NCI-H2107 treated with DMSO at 0.1 percent for 48 hours (cell line): Measurements from ENCODE around the gene HSDL1.
A peak's percentile ranks its signal among the peaks of the same experiment; 100 is the strongest.

ENCODE experiments used
- DNase-seq: peaks from one replicate; lab custom pipeline; 2025; ENCODE audit not compliant: unreplicated experiment; lab: John Stamatoyannopoulos, UW

Gene HSDL1

DNA sequence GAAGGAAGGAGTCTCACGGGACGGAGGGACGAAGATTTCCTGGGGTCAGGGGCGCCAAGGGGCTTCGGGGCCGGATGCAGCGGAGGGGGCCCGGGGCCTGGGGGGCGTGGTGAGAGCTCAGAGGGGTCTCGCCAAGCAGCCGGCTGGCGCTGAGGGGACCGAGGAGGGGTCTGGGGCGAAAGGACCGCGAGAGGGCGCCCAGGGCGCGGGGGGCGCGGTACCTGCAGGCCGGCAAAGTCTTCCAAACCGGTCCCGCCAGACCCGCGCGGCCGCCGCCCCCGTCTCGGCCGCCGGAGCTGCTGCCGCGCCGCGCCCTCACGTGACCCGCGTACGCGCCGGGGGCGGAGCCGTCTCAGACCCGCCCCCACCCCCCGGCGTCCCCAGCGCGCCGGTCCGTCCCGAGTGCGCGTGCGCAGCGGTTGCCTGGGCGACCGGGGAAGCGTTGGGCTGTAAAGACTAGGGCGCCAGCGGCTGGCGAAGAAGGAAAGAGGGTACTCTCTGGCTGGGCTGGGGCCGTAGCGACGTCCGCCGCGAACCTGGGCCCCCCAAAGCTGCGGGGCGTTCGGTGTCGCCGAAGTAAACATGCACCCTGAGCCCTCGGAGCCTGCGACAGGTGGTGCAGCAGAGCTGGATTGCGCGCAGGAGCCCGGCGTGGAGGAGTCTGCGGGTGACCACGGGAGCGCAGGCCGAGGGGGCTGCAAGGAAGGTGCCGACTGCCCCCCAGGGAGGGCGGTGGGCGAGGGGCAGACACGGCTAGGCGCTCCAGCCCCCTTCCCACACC, at the start of gene HSDL1, which contains the start of gene DNAAF1:
HSDL1 (minus strand) TSS at position 319 of the 781 bp plus-strand sequence. CDS start 13,856 bp downstream, outside the sequence.
DNAAF1 (plus strand) TSS at position 450 of the 781 bp plus-strand sequence; CDS start at position 583, 133 bp downstream.
- peak; percentile 64 for DNase-seq

DNA sequence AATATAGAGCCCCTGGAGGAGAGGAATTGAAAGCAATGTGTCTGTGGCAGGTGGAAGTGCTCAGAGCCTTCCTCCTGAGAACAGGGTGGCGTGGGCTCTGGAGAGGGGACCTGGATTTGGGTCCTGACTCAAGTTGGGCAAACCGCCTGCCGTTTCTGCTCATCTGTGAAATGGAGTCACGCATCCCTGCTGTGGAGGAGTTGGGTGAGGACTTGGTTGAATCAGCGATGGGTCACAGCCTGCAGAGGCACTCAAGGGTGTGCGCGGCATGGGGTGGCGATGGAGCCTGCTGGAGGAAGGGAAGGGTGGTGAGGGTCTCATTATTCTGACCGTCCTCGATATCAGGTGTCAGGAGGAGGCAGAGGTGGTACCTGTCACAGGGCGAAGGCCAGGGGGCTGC, 49.0 kb upstream of the HSDL1 start:
- DNase-seq = no peak

DNA sequence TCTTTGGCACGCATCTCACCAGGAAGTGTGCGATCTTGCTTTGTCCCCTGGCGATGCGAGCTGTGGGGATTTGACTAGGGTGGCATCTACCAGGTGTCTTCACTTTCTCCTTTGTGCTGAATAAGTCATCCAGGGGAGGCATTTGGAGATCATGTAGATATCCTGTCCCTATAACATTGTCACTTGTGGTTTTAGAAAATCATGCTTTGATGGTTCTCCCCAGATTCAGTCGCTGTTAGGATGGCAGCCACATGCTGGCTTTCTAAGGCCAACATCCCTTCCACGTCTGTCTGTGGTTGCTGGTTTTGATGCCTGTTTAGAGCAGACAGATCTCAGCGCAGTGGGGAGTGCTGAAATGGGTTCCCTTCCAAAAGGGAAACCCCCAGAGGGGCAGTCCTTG, 48.5 kb upstream of the HSDL1 start:
- DNase-seq = no peak

DNA sequence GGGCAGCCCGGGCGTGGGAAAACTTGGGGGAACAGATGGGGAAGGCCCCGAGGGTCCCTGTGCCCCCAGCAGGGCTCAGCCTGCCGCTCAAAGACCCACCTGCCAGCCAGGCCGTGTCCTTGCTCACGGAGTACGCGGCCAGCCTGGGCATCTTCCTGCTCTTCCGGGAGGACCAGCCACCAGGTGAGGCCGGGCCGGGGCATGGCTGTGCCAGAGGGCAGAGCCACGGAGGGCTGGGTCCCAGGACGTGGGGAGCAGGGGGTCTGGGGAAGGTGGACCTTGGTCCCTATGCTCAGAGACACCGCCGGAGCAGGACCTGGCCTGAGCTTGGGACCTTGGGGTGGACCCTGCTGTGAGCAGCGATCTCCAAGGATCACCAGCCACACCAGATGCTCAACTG, 46.5 kb upstream of the HSDL1 start:
- DNase-seq = no peak

DNA sequence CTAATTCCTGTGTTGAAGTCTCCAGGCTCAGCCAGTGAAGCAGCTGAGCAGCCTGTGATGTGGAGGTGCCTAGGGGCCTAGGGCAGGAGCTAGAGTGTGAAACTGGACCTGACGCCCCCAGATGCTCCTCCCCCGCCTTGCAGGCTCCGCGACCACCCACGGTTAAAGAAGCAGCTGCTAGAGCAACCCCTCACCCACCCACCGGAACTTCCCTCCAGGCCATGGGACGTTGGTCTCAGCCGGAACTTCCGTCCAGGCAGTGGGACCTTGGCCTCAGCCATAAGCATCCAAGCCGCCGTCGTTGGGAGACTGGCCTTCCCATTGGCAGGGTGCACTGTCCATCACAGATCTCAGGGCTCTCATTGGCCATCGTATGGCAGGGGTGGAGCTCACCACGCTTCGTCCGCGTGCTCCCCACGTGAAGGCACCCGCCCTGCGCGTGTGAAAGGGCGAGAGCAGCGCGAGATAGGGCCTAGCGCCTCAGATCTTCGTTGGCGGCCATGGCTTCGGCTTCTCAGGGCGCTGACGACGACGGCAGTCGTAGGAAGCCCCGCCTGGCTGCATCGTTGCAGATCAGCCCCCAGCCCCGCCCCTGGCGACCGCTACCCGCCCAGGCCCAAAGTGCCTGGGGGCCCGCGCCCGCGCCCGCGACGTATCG, 45.9 kb upstream of the HSDL1 start, which contains the start of gene ADAD2:
ADAD2 (plus strand) TSS at position 427 of the 658 bp plus-strand sequence; CDS start at position 501, 74 bp downstream.
- no peak for DNase-seq

DNA sequence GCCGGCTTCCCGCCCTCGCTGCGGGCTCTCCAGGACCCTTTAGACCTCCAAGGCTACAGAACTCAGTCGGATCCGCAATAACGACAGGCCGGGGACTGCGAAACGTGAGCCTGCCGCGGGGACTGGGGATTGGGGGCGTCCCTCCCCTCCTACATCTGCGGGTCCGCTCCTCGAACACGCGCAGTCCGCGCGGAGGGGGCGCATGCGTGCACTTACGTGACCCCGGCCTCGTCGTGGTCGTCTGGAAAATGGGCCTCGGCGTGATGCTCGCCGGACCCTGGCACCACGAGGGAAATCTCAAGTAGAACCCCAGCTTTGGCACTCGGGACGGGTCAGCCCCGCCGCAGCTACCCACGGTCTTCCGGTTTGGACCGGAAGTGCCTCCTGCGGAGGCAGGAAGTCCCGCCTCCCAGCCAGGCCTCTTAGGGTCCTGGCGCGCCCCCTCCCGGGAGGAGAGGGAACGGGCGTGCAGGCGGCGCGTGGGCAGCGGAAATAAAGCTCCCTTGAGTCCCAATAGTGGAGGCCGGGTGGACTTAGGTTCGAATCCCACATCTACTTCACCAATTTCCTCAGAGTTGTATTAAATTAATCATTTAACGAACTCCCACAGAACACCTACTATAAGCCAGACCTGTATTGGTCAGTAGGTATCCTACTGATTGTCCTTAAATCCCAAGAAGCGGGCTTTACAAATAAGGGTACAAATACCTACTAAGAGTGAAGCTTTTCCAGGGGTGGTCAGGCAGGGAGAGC, 41.9 kb upstream of the HSDL1 start, which contains the start of gene TAF1C:
TAF1C (minus strand) TSS at position 373 of the 753 bp plus-strand sequence. CDS start 2,069 bp downstream, outside the sequence.
- DNase-seq = peak; percentile 74

DNA sequence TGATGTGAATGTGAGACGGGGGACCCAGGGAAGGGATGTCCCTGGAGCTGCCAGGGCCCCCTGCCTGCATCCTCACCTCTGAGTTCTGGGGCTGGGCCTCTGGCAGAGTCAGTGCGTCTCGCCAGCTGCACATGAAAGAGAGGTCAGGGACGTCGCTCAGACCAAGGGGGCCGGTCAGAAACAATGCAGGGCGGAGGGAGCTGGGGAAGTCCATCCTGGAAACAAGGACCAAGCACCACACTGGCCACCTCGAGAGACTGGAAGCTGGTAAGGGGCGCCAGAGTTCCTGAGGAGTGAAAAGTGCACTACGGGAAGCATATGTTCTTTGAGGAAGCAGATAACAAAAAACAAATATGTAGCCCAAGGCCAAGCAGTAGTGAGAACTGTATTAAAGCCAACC, 39.8 kb upstream of the HSDL1 start:
- no peak for DNase-seq

DNA sequence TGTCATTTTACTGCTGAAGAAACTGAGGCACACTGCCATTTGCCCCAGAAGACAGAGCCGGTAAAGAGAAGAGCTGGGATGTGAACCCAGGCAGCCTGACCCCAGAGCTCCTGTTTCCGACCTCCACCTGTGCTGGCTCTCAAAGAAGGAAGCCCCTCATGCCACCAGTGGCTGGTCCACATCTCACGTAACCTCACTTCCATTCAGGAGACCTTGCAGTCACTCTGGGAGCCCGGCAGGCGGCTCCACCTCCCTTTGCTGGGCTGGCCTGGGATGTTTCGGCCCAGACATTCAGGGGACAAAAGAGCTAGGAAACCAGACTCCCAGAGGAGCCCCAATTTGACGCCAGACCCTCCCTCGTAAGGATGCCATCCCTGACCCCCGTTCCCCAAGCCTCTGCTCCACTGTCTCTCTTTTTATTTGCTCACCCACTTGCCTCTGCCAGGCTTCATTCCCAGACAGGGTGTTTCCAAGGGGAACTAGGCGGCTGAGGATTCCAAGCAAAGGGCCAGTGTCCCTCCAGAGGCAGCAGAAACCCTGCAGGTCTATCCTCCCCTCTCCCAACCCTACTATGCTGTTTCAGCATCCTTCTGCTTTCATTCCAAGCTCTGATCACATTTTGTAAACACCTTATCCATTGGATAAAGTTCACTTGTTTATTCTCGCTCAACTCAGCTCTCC, 39.1 kb upstream of the HSDL1 start:
- DNase-seq = no peak

DNA sequence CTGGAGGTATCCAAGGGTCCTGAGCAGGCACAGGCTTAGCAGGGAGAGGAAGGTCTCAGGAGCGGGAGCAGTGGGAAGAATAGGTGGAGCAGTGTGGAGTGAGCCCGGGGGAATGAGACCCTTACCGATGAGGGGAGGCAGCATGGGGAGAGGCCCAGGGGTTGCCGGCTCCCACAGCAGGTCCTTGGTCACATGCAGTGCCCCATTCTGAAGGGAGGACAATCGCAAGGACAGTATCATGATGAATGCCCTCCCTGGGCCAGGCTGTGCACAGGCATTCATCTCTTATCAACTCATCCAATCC, 38.5 kb upstream of the HSDL1 start:
- no peak for DNase-seq

DNA sequence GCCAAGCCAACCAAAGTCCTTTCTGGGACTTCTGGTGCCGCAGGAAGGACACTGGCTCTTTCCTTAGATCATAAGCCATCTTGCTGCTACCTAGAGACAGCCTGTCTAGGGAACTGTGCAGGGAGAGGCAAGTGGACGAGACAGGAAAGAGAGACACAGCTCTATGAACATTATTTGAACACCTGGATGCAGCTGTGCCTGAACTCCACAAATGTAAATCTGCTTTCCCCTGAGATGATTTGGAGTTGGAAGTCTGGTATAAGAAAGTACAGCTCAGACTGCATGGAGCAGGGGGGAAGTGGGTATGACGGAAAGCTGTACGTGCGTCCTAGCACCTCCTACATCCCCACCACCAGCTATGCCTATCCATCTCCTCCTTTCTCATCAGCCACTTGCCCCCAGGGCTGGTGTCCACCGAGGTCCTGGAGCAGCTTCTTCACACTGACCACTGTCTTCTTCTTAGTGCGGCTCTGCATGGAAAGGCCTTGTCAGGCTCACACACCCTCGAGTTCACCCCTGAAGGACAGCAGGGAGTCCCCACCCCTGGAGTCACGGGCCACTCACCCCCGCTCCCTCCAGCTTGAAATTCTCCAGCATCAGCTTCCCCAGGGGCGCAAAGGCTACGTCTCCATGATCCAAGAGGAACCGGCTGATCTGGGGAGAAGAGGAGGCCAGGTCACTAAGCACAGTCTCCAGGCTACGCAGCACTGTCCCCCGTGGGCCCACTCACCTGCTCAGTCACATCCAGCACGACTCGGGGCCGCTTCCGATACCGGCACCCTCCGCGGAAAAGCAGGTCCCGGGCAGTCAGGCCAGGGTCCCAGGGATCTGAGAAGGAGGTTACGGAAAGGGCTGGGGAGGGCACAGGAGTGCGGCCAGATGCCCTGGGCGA, 37.9 kb upstream of the HSDL1 start:
- no peak for DNase-seq

DNA sequence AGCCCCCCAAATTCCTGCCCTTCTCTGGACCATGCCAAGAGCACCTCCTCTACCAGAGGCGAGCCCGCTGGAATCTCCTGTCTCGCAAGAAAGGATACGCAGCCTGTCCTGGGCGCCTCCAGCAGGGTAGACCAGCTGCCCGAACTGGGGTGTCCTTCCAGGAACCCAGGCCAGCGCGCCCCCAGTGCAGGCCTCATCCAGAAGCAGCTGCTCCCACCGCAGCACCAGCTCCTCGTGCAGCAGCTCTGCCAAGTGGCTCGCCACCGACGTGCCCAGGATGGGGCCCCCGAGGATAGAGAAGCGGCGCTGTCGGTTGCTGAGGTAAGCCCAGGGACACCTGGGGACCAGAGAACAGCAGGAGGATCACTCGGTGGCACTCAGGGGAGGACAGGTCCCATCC, 37.1 kb upstream of the HSDL1 start:
- no peak for DNase-seq

DNA sequence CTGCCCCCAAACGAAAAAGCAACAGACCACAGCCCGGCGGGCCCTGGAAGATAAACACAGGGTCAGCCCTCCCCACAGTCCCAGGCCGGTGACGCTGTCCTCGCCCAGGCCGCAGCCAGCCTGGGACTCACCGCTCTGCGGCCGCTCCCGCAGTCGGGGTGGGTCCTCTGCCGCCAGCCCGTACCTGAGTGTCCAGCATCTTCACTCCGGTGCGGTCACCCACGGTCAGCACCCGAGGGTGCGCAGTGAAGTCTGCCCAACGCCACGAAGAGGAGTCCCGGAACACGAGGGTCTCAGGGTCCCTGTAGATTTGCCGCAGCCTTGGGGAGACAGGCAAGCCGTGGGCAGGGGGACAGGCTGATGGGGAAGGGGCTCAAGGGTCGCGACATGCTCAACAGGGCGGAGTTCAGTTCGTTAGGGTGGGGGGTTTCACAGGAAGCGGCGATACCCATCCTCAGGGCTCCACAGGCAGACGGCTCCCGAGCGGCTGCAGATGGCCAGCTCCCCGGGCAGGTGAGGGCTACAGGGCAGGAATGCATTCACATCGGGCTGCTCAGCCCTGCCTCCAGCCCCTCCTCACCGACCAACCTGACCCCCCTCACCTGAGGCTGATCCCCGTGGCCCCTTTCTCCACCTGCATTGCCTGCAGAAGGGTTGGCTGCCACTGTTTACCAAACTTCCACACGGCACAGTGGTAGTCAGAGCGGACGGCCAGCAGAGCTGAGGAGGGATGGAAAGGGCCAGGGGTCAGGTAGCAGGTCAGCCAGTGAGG, 36.4 kb upstream of the HSDL1 start:
- no peak for DNase-seq

DNA sequence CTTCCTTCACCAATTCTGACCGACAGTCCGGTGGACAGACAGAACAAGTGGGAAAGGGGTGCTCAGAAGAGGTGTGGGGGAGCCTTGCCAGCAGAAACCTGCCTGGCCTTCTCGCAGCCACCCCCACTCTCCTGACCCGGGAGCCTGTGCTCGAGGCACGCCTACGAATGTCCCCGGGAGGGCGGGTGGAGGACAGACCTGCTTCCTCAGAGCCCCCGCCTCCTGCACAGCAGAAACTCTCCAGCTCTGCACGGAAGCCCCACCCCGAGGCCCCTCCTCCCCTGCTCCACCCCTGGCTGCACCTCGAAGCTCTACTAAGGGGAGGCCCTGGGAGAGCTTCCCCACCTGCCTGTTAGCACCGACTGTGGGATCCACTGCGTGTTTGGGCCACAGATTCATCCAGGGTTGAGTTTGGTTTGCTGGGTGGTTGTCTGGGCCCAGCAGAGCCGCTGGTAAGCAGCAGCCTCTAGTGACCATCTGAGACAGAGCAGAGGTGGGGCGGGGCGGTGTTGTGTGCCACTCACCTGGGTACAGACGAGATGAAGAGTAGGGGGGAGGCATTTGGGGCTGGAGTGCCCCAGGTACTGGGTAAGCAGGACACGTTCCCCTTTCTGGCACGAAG, 35.7 kb upstream of the HSDL1 start:
- DNase-seq = no peak

DNA sequence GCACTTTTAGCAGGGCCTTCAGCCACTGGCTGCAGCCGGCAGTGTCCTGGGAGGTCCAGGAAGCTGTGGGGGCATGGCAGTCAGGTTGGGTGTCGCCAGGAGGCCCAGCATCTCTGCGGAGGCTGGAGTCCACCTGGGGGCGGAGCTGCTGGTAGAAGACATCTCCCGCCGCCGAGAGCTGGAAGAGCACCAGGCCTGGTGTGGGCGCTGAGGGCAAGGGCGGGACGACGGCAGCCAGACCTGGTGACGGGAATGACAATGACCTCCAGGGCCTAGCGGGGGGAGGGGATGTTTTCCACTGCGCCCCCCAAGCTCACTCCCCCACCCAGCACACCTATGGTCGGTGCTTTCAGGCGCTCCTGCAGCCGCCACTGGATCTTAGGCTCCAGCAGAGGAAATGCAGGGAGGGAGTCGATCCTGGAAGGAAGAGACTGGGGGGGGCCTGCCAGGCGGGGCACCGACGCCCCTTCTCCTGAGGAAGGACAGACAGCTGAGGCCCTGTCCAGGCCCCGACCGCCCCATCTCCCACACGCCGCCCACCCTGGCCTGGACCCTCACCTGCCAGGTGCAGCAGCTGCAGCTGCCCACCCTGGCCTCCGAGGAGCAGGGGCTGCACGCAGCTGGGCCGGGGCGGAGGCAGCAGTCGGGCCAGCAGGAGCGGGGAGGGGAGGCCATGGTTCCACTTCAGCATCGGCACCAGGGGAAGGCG, 34.8 kb upstream of the HSDL1 start:
- no peak for DNase-seq

DNA sequence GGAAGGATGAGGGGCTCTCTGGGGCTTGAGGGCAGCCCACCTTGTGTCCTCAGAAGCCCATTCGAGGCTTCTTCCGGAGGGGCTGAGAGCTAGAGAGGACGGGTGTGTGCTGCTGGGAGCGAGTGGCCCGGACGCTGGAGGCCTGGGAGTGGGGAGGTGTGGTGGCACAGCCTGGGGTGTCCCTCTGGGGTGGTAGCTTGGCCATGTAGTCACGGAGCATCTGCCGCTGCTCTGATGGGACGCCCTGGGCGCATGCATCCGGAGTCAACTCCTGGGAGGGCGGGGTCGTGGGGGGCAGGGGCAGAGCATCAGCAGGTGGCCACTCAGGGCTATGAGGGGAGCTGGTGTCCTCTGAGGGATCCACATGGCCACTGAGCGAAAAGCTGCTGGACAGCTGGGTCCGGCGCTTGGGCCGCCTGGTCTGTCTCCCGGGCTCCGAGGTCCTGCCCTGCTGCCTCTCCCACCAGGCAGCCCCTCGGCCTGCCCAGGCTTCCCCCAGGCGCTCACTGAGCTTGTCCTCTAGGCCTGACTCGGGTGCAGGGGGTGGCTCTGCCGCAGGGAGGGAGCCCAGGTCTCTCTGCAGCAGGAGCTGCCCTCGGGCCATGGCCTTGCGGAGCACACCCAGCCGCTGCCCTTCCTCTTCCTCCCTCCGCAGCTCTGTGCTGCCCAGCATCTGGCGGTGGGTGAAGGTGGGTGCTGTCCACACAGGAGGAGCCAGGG, 34.1 kb upstream of the HSDL1 start:
- DNase-seq = no peak

DNA sequence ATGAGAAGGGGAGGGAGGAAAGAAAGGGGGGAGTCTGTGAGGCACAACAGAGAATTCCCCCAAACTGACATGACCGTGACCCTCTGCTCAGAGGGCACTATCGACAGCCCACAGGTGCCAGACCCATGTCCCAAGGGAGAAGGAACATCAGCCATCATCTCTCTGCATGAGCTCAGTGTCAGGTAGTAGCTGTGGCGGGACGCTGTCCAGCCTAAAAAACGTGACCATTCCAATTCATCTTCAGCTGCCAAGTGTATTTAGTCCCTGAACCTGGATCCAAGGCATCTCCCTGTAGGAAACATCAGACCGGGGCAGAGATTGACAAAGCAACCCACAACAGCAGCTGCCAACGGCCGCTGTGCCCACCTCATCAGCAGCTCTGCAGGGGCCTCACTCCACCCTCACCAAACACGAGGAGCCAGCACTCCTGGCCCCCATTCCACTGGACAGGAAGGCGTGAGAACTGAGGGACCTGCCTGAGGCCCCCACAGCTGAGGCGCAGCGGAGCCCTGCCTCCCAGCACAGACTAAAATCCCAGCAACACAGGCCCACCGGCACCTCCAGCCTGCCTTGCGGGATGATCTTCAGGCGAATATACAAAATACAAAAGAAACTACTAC, 33.3 kb upstream of the HSDL1 start:
- no peak for DNase-seq

DNA sequence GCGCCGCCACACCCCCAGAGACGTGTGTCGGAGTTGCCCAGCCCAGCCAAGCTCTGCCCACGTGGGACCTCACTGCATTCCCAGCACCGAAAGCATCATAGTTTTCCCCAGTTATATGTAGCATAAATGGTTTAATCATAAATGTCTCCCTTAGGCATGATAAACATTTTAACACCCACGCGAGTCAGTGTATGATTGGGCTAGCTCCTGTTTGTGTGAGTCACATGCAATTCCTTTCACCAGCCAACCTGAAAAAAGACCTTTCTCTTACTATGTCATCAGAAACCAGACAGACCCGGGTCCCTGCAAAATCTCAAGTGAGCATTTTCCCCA, 32.7 kb upstream of the HSDL1 start:
- no peak for DNase-seq
